Epidermal melanocyte (primary cell): ENCODE data around the gene PCDHGB6.
"Not testable (repeated sequence)": the region's sequence is repeated elsewhere in the genome, so short reads cannot be mapped to it uniquely, and the experiment has no call there.

ENCODE experiments used
- DNase-seq: peaks from one replicate; pipeline ENCODE4 v3.0.0; 2011; ENCODE audit warnings: low spot score; ENCODE audit not compliant: insufficient read length

Gene PCDHGB6

GRCh38 chr5:141407790-141408505, at the start of gene PCDHGB6:
PCDHGB6 (plus strand) TSS chr5:141408021; CDS start chr5:141408203, 182 bp downstream.
- not testable (repeated sequence) for DNase-seq

- no peak for DNase-seq
Observed at GRCh38 chr5:141359790-141360426, 47.9 kb upstream of the PCDHGB6 start, which contains the start of gene PCDHGB2. PCDHGB2 (plus strand) TSS chr5:141359994; CDS start chr5:141360136, 142 bp downstream.

DNA sequence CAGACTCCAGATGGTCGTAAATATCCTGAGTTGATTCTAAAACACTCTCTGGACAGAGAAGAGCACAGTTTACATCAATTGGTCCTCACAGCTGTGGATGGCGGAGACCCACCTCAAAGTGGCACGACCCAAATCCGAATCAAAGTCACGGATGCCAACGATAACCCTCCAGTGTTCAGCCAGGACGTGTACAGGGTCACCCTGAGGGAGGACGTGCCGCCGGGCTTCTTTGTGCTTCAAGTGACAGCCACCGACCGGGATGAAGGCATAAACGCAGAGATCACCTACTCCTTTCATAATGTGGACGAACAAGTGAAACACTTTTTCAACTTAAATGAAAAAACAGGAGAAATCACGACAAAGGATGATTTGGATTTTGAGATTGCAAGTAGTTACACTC, 47.1 kb upstream of the PCDHGB6 start:
- no peak for DNase-seq

DNA sequence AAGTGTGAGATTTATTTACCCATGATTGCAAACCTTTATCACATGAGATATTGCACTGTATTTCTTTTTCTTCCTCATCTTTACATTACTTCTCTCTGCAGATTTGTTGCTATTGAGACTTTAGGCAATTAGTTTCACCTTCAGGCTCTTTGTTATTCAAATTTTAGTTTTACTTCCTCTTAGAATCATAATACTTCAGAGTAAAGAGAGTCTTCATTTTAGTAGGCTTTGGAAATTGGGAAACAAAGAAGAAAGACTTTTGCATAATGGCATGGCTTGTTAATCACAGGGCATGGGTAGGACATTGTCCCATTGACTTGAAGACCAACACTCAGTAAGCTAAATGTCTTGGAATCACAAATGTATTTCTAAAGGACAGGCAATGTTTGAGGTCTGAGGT, 45.1 kb upstream of the PCDHGB6 start:
- no peak for DNase-seq

- DNase-seq = no peak
Observed at GRCh38 chr5:141363952-141364660, 43.7 kb upstream of the PCDHGB6 start, which contains the start of gene PCDHGA5. PCDHGA5 (plus strand) TSS chr5:141364162; CDS start chr5:141364331, 169 bp downstream.

DNA sequence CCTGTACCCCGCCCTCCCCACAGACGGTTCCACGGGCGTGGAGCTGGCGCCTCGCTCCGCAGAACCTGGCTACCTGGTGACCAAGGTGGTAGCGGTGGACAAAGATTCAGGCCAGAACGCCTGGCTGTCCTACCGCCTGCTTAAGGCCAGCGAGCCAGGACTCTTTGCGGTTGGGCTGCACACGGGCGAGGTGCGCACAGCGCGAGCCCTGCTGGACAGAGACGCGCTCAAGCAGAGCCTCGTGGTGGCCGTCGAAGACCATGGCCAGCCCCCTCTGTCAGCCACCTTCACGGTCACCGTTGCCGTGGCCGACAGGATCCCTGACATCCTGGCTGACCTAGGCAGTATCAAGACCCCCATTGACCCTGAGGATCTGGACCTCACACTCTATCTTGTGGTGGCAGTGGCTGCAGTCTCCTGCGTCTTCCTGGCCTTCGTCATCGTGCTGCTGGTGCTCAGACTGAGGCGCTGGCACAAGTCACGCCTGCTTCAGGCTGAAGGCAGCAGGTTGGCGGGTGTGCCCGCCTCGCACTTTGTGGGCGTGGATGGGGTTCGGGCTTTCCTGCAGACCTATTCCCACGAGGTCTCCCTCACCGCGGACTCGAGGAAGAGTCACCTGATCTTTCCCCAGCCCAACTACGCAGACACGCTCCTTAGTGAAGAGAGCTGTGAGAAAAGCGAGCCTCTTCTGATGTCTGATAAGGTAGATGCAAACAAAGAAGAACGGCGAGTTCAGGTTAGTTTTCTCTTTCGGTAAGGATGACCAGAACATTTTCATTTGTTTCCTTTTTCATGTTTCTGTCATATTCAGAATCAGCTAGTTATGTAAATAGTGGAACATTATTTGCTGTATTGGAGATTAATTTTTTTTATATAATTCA, 41.6 kb upstream of the PCDHGB6 start:
- no peak for DNase-seq

DNA sequence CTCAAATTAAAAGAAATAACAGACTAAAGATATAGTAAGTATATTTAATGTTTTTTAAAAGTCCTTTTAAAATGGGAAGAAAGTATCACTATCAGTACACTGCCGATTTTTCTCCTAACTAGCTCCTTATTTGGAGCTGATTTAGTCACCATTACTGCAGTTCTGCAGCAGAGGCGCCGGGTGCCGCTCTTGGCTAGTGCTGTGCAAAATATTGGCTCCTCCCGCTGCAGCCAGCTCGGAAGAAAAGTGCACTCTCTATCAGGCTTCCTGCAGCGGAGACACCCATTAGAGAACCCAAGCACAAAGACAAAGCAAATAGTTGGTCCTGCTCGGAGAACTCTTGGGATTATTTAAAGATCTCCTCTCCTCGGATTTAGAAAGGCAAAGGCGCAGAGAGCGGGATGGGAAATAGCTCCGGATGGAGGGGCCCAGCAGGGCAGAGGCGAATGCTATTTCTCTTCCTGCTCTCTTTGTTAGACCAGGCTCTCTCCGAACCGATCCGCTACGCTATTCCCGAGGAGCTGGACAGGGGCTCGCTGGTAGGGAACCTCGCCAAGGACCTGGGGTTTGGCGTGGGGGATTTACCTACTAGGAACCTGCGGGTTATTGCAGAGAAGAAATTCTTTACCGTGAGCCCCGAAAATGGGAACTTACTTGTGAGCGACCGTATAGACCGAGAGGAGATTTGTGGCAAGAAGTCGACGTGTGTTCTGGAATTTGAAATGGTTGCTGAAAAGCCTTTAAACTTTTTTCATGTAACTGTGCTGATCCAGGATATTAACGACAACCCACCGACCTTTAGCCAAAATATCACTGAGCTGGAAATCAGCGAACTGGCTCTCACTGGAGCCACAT, 37.6 kb upstream of the PCDHGB6 start, which contains the start of gene PCDHGB3:
Gene PCDHGB3 (plus strand): TSS at position 249 of the 855 bp plus-strand sequence. CDS start 153 bp downstream, at position 402.
- no peak for DNase-seq

- no peak for DNase-seq
Observed at GRCh38 chr5:141371572-141372475, 36.0 kb upstream of the PCDHGB6 start.

DNA sequence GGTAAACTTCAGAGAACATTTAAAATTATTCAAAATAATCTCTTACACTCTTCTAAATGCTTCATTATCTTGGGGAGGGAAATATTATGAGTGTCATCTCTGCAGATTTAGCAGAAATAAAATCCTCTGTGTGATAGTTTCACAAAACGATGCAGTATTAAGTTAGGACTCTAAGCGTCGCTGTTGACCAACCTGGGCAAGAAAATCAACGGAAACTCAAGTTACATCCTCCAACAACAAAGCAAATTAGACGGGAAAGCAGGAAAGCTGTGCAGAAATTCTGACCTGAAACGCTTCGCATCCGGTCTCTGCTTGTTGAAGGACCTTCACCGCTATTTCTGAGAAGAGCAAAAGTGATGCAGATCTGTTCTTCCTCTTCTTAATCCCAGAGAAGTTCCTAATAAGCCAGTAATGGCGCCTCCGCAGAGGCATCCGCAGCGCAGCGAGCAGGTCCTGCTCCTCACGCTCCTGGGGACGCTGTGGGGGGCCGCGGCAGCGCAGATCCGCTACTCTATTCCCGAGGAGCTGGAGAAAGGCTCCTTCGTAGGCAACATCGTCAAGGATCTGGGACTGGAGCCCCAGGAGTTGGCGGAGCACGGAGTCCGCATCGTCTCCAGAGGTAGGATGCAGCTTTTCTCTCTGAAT, 34.0 kb upstream of the PCDHGB6 start, which contains the start of gene PCDHGA6:
Gene PCDHGA6 (plus strand): TSS at position 219 of the 645 bp plus-strand sequence. CDS start 193 bp downstream, at position 412.
- no peak for DNase-seq

GRCh38 chr5:141374627-141375026, 33.2 kb upstream of the PCDHGB6 start:
- no peak for DNase-seq

DNA sequence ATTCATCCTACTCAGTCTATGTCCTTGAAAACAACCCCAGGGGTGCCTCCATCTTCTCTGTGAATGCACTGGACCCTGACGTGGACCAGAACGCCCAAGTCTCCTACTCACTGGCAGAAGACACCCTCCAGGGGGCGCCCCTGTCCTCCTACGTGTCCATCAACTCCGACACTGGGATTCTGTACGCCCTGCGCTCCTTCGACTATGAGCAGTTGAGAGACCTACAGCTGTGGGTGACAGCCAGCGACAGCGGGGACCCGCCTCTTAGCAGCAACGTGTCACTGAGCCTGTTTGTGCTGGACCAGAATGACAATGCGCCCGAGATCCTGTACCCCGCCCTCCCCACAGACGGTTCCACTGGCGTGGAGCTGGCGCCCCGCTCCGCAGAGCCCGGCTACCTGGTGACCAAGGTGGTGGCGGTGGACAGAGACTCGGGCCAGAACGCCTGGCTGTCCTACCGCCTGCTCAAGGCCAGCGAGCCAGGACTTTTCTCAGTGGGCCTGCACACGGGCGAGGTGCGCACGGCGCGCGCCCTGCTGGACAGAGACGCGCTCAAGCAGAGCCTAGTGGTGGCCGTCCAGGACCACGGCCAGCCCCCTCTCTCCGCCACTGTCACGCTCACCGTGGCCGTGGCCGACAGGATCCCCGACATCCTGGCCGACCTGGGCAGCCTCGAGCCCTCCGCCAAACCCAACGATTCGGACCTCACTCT, 32.2 kb upstream of the PCDHGB6 start:
- DNase-seq = not testable (repeated sequence)

GRCh38 chr5:141382469-141383294, 25.1 kb upstream of the PCDHGB6 start, which contains the start of gene PCDHGA7:
PCDHGA7 (plus strand) TSS chr5:141382742; CDS start chr5:141382900, 158 bp downstream.
- DNase-seq = no peak

GRCh38 chr5:141383345-141383744, 24.5 kb upstream of the PCDHGB6 start:
- DNase-seq = no peak

DNA sequence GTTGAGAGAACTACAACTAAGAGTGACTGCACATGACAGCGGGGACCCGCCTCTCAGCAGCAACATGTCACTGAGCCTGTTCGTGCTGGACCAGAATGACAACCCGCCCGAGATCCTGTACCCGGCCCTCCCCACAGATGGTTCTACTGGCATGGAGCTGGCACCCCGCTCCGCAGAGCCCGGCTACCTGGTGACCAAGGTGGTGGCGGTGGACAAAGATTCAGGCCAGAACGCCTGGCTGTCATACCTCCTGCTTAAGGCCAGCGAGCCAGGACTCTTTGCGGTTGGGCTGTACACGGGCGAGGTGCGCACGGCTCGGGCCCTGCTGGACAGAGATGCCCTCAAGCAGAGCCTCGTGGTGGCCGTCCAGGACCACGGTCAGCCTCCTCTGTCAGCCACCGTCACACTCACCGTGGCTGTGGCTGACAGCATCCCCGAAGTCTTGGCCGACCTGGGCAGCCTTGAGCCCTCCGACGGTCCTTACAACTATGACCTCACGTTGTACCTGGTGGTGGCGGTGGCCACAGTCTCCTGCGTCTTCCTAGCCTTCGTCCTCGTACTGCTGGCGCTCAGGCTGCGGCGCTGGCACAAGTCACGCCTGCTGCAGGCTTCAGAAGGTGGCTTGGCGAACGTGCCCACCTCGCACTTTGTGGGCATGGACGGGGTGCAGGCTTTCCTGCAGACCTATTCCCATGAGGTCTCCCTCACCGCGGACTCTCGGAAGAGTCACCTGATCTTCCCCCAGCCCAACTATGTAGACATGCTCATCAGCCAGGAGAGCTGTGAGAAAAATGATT, 23.2 kb upstream of the PCDHGB6 start:
- DNase-seq = no peak

GRCh38 chr5:141387557-141388311, 20.1 kb upstream of the PCDHGB6 start, which contains the start of gene PCDHGB4:
PCDHGB4 (plus strand) TSS chr5:141387698; CDS start chr5:141387885, 187 bp downstream.
- DNase-seq = not testable (repeated sequence)
